ENCODE measurements around the gene FOS.
A peak's percentile ranks its signal among the peaks of the same experiment; 100 is the strongest.

- TF ChIP-seq CTCF (IDR thresholded peaks at IDR 0.05): no peak
- peak in 1 of 2 donors; percentile 51 for TF ChIP-seq POLR2A (IDR thresholded peaks at IDR 0.05)
These were observed 630 bp downstream of the FOS start for GRCh38 chr14:75279153-75279762.
